HG03558 (cell line): ENCODE results near the gene NXNL2.

Experiments used
- ATAC-seq: cut with Tn5 transposase; IDR thresholded peaks from one replicate; pipeline ENCODE4 v1.9.1; 2021; ENCODE audit warnings: moderate number of reproducible peaks; ENCODE audit not compliant: unreplicated experiment; ENCODE audit errors: extremely low read depth

NXNL2 gene

DNA sequence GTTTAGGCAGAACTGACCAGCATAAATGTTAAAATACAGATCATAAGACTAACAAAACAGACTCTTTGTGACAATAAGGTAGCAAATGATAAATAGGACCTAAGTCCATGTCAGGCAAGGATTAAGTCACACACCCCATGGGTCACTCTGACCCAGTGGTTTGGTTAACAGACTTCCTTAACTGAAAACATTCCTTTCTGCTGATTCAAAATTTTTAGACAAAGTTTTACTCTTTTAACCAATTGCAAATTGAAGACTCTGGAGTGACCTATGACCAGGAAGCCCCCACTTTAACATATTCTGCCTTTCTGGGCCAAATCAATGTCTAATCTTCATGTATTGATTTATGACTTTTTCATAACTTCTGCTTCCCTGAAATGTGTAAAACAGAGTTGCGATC, 4.9 kb upstream of the NXNL2 start:
- ATAC-seq, result no peak

DNA sequence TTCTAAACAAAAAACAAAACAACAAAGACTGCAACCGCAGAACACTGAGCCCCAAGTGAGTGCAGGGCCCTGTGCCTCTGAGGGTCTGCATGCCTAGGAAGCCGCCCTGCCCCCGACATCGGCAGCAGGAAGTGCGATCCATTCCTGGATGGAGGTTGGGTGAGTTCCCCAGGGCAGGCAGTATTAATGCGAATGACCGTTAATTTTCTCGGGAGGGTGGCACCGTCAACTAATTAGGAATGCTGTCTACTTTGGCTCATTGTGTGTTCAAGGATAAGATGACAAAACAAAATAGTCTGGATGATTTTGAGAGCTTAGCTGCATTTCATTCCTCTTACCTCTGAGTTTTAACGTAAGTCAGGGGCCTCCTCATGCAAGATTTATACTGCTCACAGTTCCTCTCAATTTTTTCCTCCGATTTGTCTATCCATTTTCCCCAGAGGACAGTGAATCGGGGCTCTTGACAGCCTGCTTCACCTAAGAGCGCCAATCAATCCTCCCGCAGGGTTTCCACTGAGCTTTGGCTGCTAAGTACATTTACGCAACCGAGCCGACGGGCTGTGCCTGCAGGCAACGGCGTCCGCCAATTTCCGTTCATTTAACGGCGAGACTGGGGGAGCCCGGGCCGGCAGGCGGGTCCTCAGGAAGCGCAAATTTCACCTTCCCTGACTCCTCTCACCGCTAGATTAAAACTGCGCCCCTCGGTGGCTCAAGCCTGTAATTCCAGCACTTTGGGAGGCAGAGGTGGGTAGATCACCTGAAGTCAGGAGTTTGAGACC, 2.9 kb upstream of the NXNL2 start:
- no peak for ATAC-seq

DNA sequence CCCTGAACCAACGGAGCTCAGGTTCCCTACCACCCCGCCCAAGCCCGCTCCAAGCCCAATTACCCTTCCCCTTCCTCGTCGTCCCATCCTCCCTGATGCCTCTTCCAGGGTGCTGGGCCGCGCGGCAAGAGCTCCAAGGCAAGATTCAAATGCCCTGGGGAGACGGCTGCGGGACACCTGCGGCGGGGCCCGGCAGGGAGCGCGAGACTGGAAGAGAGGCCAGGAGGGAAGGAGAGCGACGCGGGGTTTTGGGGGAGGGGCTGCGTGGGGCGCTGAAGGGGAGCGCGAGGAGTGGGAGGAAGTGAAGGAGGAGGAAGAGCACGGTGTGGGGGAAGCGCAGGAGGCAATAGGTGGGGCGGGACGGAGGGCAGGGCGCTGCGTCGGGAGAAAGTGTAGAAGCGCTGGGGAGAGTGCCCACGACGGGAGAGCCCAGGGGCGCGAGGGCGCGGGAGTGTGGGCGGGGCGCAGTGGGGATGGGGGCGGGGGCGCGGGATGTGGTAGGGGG, 975 bp upstream of the NXNL2 start:
- ATAC-seq, result no peak

DNA sequence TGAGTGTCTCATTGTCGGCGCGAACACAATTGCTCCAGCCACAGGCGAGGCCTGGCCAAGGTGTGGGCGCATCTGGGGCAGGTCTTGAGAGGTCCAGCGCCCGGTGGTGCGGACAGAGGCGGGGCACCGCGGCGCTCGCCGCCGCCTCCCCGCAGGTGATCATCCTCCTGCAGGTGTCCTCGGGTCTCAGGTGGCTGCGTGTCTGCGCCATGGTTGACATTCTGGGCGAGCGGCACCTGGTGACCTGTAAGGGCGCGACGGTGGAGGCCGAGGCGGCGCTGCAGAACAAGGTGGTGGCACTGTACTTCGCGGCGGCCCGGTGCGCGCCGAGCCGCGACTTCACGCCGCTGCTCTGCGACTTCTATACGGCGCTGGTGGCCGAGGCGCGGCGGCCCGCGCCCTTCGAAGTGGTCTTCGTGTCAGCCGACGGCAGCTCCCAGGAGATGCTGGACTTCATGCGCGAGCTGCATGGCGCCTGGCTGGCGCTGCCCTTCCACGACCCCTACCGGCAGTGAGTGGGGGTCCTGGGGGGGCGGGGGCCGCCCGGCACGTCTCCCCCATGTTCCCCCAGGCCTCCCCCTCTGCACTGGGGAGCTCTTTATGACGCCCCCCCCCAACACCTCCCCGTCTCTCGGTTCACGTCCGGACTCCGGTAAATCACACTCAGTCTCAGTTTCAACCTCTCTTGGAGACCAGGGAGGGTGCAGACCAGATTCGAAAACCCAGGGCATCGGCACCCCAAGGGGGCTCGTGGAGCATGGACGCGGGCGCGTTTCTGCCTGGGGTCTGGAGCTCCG, 446 bp downstream of the NXNL2 start:
- no peak for ATAC-seq

DNA sequence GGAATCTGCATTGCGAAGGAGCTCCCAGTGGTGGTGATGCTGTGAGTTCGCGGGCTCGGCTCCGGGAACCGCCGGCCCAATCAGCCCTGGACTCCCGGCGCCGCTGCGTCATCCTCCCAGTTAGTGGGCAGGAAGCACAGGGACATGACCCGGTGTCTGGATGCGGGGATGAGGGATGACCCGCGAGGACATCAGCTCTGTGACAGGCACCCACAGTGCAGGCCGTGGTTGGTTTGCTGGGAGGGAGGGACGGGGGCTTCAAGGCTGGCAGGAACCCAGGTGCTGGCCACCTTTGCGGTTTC, 996 bp downstream of the NXNL2 start:
- no peak for ATAC-seq

DNA sequence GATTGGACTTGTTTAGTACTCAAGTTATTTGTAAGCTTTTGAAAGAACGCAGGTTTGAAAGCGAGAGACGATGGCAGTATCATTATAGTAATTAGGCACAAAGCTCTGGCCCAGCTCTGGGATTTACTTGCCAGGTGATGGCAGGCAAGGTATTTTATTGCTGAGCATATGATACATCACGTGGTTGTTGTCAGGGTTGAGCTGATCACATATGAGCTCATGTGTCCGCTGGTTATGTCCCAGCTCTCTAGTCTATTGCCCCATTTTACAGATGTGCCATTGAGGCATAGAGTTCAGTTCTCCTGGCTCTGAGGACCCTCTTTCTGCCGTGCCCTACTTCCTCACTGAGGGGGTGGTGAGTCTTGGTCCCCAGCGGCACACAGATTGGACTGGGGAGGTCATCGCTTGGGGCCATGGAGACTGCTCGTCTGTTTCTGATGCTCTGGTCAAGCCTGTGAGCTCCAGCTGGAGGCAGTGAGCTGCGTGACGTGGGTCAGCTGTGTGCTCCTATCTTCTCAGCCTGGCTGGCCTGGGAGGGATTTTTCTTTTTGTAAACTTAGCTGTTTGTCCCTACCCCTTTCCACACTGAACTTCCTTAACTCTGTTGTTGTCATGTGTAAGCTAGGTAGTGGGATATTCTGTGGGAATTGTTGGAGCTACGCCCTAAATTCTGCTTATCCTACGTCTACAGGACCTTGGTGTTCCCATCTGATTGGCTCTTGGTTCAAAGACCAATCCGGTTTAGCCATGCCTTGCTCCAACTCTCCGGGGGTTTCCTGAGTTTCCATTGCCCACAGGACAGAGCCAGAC, 2.2 kb downstream of the NXNL2 start:
- ATAC-seq, result no peak

DNA sequence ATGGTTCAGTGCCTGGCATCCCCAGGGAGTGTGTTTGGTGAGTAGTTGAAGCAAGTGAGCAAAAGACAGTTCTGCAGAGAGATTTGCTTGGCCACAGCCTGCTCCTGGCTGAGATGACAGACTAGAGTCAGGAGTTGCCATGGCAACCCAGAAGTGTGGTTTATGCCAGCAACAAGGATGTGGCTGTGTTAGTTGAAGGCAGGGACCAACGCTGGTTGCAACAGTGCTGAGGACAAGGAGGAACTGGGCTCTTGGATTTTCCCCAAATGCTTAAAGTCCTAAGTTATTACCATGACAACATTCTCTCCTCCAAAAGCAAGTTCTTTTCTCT, 2.7 kb downstream of the NXNL2 start:
- ATAC-seq, result no peak

DNA sequence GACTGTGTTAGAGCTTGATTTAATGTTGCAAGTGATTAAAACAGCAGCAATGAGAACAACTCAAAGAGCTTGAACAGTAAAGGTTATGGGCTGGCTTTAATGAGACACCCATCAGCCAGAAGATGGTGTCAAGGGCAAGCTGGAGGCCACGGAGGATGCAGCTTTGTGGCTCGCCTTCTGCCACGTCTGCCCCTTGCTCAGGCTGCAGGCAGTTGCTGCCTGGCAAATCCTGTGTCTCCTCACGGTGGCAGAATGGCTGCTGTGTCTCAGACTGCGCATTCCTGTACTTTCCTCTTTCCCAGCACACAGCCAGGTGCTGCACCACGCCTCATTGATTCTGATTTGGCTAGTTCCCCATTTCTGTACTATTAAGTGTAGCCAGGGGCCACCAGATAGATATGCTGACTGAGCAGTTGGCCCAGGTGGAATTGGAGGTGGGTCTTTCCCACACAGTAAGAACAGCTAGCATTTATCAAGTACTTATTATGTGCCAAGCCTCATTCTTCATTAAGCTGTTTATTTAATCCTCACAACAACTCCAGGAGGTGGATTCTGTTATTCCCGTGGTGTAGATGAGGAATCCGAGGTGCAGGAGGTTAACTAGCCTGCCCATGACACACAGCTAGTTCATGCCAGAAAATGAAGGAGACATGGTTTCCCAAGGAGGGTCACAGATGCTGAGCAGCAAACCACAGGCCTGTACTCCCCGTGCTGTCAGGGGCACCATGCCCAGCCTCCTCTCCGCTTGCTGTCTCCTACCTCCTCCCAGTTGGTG, 3.5 kb downstream of the NXNL2 start:
- ATAC-seq, result no peak

DNA sequence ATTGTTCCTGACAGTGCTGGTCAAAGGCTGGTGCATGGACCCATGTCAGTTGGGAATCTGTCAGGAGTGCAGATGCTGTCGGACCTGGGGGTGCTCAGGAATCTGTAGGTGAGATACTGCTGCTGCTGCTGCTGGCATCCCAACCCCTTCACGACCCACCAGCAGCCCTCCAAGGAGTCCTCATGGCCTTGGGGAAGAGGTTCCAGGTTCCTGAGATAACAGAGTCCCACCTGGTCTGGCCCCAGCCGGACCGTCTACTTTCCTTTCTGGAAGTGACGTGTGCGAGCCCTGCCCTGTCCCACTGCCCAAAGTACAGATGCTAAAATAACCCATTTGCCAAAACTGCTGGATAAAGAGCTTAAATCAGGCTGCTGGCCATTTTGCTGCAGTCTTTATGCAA, 4.3 kb downstream of the NXNL2 start:
- ATAC-seq, result no peak

DNA sequence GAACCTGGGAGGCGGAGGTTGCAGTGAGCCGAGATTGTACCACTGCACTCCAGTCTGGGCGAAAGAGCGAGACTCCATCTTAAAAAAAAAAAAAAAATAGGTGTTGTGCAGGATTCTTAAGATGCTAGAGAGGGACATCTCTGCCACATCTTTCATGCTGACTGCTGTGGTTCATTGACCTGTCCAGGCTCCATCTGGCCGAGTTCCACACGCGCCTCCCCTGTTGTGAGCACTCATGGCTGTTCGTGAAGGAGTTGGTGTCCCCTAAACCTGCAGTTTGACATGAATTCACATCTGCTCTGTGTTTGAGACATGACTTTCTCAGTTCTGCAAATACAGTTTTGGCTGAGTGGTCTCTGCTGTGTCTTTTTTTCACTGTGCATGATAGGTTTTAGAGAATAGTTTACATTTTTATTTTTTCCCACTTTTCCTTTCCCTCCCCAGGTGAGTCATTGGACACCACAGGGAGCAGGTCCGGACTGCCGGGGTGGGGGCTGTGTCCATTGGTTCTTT, 5.3 kb downstream of the NXNL2 start:
- no peak for ATAC-seq

DNA sequence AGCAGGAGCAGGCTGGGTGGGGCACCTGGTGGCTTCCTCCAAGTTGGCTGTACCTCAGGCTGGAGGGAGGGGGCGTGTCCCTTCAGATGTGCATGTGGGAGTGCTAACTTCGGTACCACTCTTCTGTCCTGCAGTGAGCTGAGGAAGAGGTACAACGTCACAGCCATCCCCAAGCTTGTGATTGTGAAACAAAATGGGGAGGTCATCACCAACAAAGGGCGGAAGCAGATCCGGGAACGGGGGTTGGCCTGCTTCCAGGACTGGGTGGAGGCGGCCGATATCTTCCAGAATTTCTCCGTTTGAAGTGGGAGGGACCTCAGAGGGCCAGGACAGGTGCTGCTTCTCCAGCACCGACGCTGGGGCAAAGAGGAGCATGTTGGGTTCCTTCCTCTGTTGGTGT, 9.3 kb downstream of the NXNL2 start:
- ATAC-seq, result no peak

DNA sequence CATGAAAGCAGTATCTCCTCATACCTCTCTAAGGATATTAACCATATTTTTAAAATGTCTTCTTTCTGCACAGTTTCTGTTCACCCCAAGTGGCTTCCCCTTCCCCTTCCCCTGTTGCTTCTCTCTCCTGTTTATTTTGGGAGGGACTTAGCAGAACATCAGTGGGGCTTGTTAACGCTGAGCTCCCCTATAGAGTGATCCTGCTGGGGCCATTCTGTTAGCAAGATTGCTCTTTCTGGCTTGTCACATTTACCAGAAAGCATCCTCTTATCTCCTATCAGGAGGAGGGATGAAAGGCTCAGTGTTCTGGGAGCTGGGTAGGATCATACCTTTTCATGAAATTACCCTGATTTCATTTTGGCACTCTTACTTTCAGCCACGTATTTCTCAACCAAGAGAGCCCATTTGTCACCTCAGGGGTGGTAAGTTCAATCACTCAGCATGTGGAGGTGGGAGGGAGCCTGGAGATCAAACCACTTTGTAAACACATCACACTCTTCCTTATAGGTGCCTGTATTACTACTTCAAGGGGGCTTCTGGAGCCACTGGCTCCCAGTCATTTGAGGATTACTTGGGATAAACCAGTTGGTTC, 16.7 kb downstream of the NXNL2 start:
- no peak for ATAC-seq

DNA sequence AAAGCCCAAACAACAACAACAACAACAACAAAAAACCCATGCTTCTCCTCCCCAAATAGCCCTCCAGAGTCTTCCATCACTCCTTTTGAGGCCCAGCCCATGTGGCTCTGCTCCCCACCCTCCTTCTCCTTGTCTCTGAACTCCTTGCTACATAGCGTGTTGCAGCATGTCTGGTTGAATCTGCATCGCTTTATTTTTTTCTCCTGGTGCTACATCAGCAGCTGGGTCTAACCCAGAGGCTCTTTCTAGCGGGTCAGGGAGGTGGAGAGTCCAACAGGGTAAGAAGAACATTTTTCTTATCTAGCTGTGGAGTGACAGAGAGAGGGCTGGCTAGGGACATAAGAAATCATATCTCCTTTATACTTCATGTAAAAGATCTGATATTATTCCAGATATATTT, 18.4 kb downstream of the NXNL2 start:
- no peak for ATAC-seq

DNA sequence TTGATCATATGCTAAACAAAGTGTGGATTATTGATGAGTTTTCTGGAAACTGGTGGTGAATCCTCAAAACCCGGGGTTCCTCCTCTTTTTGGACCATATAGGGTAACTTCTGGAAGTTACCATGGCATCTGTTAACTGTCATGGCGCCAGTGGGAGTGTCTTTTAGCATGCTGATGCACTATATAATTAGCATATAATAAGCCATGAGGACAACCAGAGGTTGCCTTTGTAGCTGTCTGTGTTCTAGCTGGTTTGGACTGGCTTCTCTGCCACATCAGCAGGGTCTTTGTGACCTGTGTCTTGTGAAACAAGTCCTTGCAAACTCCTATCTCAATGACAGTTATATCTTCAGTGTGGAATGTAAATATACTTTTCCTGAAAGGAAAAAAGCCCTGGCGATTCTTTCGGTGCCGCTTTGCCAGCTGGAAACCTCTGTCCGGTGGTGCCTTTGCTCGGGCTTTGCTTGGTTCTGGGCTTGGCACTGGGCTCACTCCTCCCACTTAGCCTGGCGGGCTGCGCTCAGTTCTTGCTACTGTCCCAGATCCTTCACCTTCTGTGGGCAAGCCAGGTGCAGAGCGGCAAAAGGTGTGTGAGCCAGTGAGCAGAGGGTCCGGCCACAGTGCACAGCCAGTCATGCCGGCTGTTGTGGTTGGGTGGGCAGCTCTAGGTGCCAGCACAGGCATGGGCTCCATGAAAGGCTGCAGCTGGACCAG, 20.4 kb downstream of the NXNL2 start:
- no peak for ATAC-seq

DNA sequence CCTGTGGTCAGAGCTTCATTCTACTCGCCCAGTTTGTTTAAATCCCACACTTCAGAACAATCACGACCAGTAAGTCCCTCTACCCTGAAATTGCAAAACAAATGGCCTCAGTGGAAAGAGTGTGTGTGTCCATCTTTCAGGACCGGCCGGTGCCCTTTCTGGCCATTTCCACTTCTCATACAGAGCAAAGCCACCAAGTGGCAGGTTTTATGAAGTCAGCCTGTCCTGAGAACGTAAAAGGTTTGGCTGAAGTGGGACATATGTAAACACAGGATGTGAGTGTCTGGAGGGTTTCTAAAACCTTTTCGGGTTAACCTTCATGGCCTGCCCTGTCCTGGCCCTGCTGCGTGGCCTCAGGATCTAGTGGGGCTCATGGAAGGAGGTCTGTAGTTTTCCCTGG, 24.7 kb downstream of the NXNL2 start:
- no peak for ATAC-seq

DNA sequence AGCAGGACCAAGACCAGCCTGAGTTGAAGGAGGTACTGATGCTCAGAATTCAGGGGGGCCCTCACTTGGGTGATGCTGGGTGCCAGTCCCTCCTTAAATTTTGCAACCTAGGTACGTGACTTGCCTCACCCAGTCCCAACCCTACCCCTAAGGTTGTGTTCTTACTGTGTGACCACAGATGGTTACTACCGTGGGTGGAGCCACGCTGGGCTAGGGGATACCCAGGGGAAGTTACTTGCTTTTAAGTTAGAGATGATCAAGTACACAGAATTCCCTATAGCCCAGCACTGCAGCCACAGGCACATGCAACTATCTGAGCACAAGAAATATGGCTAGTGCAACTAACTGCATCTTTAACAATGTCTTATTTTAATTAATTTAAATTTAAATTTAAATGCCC, 32.9 kb downstream of the NXNL2 start:
- ATAC-seq, result peak; percentile 72

DNA sequence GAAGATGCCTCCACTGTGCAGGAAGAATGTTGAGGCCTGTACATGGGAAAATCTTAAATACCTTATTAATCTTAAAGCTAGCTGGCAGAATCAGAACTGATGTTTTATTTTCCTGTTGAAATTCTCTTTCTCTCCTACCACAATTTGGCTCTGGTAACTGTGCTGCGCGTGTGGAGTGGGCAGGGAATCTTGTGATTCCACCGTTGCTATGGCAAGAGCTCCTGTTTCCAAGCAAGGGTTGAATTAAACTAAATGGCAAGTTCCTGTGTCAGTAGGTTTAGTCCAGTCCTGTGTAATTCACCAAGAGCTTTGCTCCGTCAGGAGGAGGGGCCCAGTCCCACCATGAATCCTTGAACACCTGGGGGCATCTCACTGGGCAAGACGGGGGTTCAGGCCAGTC, 36.4 kb downstream of the NXNL2 start:
- no peak for ATAC-seq

DNA sequence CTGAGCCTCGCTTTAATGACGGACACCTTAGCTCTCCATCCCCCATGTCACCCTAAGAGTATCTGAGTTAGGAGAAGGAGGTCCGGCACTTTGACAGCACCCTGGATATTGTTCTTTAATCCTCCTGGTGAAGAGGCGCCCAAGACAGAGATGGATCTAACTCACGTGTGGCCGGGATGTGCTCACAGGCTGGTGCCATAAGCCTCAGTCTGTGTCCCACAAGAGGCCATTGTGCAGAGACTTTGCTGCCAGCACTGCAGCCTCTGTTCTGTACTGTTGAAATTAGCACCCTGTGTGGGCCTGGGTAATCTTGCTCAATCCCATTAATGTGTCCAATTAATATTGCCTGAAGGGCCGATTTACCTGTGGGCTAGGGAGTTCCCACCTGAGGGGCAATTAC, 37.7 kb downstream of the NXNL2 start:
- no peak for ATAC-seq

DNA sequence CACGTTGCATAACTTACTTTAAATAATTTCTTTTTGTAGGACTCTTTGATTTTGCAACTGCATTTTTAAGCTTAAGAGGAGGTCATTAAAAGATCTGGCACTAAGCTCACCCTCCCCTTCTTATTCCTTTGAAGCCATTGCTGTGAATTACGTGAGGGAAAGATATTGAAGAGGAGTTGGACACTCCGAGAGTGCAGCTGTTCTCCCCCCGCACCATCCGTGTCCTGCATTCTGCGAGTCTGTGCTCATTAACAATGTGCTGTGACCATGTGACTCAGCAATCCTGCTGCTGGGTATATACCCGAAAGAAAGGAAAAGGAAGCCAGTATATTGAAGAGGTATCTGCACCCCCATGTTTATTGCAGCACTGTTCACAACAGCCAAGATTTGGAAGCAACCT, 40.0 kb downstream of the NXNL2 start:
- ATAC-seq, result no peak
